GM21381 (cell line): ENCODE measurements around the gene NUMBL.
"Not testable (repeated sequence)": the region's sequence is repeated elsewhere in the genome, so short reads cannot be mapped to it uniquely, and the experiment has no call there.

ENCODE experiments used
- ATAC-seq: cut with Tn5 transposase; IDR thresholded peaks from one replicate; pipeline ENCODE4 v1.9.1; 2021; ENCODE audit warnings: mild to moderate bottlenecking, moderate library complexity; ENCODE audit not compliant: unreplicated experiment

NUMBL gene

DNA sequence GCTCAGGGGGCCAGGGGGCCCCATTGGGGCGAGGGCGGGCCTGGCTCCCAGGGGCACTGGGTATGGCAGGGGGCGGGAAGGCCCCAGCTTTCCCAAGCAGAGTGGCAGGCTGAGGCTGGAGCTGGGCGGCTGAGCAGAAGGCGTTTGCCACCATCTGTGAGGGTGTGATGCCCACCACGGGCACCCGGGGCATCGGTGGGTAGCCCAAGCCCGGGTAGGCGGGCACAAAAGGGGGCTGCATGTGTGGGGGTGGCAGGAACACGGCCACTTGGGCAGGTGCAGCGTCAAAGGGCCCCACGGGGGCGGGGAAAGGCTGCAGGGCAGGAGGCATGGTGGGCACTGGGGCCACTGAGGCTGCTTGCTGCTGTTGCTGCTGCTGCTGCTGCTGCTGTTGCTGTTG is 22.8 kb downstream of the NUMBL start:
- no peak for ATAC-seq

DNA sequence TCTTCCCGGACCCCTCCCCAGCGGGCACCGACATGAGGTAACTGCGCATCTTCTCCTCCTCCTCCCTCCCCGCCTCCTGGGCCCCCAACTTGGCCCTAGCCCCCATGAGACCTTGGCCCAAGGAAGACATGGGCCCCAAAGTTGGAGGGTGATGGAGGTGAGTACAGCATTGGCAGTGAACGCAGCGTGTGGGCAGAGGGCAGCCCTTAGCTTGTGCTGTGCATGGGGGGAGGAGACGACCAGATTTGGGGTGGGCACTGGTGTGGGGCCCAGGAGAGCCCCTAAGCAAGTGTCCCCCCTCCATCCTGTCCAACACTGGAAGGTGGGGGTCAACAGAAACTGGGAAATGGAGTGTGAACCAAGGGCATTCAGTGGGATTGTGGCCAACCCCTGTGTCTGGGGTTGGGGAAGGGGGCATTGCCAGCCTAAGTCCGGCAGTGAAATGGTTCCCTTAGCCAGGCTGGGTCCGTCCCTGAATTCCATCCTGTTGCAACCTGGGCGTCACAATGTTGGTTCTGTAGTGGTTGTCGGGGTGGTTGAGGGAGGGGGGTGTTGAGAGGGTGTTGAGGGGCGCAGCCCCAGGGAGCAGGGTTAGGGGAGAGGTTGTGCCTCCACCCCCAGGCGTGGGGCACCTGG is 23.5 kb downstream of the NUMBL start:
- no peak for ATAC-seq

DNA sequence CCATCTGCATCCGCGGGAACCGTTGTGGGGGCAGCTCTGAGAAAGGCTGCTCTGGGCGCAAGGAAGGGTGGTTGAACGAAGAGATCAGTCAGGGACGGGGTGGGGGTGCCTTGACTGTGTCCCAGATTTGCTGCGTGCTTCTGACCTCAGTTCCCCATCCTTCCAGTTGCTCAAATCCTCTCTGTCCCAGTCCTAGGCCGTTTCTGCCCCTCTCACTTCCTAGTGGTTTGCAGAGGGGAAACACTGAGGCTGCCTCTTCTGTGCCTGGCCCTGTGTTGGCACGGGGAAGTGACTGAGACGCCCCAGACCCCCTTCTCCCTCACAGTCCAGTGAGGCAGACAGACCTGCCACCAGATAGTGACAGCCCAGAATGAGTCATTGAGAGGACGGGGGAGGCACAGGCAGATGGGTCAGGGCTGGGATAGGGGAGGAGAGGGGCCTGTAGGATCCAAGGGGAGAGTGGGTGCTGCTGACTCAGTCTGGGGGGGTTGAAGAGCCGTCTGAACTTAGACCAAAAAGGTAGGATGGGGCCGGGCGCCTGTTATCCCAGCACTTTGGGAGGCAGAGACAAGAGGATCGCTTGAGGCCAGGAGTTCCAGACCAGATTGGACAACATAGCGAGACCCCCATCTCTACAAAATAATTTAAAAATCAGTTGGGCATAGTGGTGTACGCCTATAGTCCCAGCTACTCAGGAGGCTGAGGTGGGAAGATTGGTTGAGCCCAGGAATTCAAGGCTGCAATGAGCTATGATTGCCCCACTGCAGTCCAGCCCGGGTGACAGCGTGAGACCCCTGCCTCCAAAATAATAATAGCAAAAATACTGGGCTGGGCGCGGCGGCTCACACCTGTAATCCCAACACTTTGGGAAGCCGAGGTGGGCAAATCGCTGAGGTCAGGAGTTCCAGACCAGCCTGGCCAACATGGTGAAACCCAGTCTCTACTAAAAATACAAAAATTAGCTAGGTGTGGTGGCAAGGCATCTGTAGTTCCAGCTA is 26.5 kb downstream of the NUMBL start:
- no peak for ATAC-seq

DNA sequence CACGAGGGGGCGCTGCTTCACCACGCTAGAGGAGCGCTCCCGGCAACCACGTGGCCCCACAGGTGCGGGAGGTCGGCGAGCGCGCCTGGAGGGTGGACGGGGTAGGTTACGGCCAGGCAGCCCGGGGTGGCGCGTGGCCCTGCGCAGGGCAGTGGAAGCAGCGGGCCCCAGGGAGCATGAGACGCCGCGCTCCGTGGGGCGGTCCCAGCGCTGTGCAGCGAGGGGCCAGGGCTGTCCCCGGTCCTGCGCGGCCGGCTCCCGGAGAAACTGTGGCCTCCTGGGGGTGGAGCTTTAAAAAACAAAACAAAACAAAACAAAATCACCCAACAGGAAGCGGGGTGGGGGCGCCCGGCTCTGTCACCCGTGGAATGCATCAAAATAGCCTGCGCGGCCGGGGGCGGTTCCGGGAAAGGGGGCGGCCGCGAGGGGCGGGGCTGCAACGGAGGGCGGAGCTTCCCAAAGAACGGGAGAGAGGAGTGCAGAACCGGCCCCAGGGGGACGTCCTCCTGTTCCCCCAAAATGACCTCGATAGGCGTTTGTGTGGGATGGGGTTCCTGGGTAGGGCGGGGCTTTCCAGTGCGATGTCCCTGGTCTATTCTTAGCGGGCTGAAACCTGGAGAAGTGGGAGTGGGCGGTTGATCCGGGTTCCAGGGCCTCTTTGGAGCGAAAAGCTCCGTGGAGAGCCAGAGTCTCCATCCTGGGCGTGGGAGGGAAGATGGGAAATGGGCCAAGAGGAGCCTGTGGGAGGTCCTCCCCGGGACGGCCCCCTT is 27.3 kb downstream of the NUMBL start:
- peak; percentile 76 for ATAC-seq

DNA sequence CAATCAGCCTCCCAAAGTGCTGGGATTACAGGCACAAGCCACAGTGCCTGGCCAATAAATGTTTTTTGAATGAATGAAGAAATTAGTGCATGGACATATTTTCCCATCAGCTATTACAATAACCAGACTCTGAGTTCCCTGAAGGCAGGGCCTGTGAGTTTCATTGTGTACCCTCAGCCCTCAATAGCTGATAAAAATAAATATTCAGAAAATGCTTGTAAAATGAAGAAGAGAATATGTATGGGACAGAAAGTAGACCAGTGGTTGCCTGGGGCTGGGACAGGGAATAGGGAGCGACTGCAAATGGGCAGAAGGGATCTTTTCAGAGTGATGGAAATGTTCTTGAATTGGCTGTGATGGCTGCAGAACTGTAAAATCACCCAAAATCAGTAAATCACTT is 28.8 kb downstream of the NUMBL start:
- ATAC-seq: no peak

DNA sequence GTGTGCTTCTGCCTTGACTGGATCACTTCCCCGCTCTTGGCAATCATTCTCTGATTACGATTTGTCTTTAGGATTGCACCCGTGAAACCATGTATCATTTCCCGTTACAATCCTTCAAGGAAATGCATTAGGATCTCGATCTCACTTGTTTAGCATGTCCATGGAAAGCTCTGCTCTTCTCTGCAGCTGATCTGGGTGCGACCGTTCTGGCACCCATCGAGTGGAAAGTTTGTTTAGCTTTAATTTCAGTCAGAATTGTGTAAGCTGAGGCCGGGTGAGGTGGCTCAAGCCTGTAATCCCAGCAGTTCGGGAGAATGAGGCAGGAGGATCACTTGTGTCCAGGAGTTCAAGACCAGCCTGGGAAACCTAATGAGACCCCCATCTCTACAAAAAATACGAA is 30.9 kb downstream of the NUMBL start:
- ATAC-seq: no peak

DNA sequence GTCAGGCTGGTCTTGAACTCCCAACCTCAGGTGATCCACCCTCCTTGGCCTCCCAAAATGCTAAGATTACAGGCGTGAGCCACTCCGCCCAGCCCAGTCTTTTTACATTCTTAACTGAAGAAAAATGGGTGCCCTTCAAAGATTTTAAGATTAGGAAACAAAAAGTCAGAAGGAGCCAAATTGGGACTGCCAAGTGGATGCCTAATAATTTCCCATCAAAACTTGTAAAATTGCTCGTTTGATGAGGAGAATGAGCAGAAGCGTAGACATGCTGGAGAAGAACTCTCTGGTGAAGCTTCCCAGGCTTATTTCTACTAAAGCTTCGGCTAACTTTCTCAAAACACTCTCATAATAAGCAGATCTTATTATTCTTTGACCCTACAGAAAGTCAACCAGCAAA is 31.3 kb downstream of the NUMBL start:
- ATAC-seq: no peak

GRCh38 chr19:40658031-40658430 is 32.4 kb downstream of the NUMBL start:
- no peak for ATAC-seq

DNA sequence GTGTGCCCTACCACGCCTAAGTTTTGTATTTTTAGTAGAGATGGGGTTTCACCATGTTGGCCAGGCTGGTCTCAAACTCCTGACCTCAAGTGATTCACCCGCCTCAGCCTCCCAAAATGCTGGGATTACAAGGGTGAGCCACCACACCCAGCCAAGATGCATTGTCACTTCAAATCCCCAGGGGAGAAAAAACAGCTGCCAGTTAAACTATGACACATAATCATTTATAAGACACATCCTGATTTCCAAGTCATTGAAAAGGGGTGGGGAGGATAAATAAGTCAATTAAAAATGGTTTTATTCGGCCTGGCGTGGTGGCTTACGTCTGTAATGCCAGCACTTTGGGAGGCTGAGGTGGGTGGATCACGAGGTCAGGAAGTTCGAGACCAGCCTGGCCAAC is 34.8 kb downstream of the NUMBL start:
- not testable (repeated sequence) for ATAC-seq

DNA sequence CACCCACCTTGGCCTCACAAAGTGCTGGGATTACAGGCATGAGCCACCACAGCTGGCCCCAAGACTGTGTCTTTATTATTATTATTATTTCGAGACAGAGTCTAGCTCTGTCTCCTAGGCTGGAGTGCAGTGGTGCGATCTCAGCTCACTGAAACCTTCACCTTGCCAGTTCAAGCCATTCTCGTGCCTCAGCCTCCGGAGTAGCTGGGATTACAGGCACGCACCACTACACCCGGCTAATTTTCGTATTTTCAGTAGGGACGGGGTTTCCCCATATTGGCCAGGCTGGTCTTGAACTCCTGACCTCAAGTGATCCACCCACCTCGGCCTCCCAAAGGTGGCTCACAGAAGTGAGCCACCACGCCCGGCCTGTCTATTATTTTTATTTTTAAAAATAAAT is 38.1 kb downstream of the NUMBL start:
- not testable (repeated sequence) for ATAC-seq

DNA sequence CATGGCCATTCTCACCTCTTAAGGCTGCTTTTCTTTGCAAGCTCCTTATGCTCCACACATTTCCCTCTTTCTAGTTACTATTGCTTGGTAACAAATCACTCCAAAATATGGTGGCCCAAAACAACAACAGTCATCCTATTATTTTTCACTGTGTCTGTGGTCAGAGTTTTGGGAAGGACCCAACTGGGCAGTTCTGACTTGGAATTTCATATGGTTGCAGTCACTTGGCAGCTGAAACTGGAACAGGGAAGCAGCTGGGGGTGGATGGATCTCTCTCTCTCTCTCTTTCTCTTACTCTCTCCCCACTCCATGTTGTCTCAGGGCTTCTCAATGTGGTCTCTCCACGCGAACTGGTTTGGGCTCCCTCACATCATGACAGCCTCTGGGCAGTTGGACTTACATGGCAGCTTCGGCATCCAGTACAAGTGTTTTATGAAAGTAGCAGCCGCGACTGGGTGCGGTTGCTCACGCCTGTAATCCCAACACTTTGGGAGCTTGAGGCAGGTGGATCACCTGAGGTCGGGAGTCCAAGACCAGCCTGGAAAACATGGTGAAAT is 39.6 kb downstream of the NUMBL start:
- no peak for ATAC-seq

DNA sequence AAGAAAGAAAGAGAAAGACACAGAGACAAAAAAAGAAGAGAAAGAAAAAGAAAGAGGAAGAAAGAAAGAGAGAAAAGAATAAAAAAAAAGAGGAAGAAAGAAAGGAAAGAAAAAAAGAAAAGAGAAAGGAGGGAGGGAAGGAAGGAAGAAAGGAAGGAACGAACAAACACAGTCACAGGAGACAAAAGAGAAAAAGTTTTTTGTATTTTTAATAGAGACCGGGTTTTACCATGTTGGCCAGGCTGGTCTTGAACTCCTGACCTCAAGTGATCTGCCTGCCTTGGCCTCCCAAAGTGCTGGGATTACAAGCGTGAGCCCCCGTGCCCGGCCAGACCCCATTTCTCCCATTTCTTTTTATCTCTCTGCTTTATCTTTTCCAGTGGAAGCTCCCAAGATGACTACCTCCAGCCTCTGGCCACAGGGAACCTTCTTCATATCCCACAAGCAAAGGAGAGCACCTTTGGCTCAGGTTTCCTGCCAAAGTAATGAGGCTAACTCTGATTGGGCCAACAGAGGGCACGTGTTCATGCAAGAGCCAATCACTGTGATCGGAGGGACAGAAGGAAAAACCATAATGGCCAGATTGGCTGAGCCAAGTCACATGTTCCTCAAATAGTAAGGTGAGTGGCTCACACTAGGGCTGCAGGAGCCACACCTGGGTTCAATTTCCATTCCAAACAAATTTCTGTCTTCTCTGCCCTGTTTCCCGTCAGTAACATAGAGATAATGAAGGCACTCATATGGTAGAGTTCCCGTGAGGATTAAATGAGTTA is 40.4 kb downstream of the NUMBL start:
- not testable (repeated sequence) for ATAC-seq

- ATAC-seq: no peak
Measured at GRCh38 chr19:40646743-40647254, 43.7 kb downstream of the NUMBL start.

DNA sequence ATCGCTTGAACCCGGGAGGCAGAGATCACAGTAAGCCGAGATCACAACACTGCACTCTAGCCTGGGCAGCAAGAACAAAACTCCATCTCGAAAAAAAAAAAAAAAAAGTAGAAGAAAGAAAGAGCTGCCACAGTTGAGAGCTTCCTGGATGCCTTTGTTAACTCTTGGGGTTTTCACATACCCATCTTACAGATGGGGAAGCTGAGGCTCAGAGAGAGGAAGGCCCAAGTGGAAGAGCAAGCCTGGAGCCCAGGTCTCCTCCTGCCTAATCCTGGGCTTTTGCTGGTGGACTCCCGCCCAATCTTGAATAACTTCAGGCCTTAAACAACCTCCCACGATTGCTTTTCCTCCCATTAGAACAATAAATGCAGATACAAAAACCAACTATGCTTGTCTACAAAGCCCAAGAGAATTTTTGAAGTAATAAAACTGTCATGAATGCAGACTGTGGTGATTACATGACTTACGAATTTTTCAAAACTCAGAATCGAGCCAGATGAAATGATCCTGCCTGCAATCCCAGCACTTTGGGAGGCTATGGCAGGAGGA is 47.6 kb downstream of the NUMBL start:
- no peak for ATAC-seq

- ATAC-seq: no peak
Measured at GRCh38 chr19:40642051-40642706, 48.3 kb downstream of the NUMBL start.

DNA sequence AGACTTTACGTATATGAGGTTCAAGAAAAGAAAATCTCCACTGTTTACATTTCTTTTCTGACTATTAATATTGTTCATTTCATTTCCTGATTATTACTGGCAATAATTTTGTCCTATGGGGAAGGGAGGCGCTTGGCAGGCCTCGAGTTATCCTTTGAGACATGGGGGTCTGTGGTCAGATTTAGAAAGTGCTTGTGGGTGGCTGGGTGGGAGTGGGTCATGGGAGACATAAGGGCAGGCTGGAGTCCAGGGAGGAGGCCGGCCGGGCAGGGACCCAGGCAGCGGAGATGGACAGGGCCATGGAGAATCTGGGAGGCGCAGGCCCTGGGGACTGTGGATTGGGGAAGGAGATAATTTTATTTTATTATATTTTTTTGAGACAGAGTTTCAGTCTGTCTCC is 49.2 kb downstream of the NUMBL start:
- ATAC-seq: no peak

DNA sequence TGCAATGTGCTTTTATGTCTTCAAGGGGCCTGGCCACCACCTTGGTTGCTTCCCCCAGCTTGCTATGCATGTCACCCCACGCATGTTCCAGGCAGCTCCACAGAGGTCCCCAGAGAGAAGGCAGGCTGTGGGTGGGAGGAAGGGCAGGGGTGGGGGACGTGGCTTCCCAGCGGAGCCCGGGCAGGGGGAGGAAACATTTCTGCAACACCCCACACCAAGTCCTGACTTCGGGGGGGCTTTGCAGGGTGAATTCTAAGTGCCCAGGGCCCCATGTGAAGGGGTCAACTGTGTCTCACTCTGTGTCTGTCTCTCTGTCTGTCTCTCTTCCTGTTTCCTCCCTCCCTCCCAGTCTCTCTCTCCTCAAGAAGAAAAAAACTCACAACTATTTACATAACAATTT is 49.7 kb downstream of the NUMBL start:
- no peak for ATAC-seq

- ATAC-seq: no peak
Measured at GRCh38 chr19:40639638-40639982, 50.8 kb downstream of the NUMBL start.

- ATAC-seq: no peak
Measured at GRCh38 chr19:40638327-40638726, 52.1 kb downstream of the NUMBL start.
